Astrocyte (in vitro differentiated cells and primary cell): ENCODE measurements around the gene GDF9.

Source experiments
- EZH2 ChIP-seq: IDR thresholded peaks from 2 replicates; pipeline ENCODE4 v1.6.1; 2012; ENCODE audit warnings: mild to moderate bottlenecking, low read length, inconsistent platforms; ENCODE audit not compliant: insufficient read depth
- TF ChIP-seq, protein P1 (sequence below): IDR thresholded peaks from 2 replicates; pipeline ENCODE4 v1.5.1; 2011; ENCODE audit warnings: low read depth, mild to moderate bottlenecking, inconsistent platforms, low read length, moderate library complexity; ENCODE audit not compliant: insufficient read depth

GRCh38 chr5:132819468-132819867 lies 46.8 kb downstream of the GDF9 start:
- TF ChIP-seq, protein P1, sequence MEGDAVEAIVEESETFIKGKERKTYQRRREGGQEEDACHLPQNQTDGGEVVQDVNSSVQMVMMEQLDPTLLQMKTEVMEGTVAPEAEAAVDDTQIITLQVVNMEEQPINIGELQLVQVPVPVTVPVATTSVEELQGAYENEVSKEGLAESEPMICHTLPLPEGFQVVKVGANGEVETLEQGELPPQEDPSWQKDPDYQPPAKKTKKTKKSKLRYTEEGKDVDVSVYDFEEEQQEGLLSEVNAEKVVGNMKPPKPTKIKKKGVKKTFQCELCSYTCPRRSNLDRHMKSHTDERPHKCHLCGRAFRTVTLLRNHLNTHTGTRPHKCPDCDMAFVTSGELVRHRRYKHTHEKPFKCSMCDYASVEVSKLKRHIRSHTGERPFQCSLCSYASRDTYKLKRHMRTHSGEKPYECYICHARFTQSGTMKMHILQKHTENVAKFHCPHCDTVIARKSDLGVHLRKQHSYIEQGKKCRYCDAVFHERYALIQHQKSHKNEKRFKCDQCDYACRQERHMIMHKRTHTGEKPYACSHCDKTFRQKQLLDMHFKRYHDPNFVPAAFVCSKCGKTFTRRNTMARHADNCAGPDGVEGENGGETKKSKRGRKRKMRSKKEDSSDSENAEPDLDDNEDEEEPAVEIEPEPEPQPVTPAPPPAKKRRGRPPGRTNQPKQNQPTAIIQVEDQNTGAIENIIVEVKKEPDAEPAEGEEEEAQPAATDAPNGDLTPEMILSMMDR, result no peak
- TF ChIP-seq EZH2, result no peak
